Upper lobe of left lung (tissue), 6 donors: Measurements from ENCODE around the gene GUCA1C. TPM values are rescaled to one million over a fixed set of nuclear protein-coding genes. Genes with fewer than 3 reads are reported as not detected.
A peak's percentile ranks its signal among the peaks of the same experiment; 100 is the strongest.

ENCODE experiments used
- ATAC-seq, 2 donors: fragments of 200-7000 bp; cut with Tn5 transposase; one replicate each; pipeline ENCODE4 v1.9.1; 2022; ENCODE audit warnings: mild to moderate bottlenecking in 2 of 2, moderate library complexity in 2 of 2; ENCODE audit not compliant: low FRiP score in 2 of 2
- DNase-seq, 2 donors: peaks; one replicate each; pipeline ENCODE4 v3.0.0-alpha.2; 2019 to 2020
- H3K27ac ChIP-seq, 4 donors: fragments of 200-600 bp; sonication (generic); one replicate each; pipeline ENCODE4 v1.5.1; 2016 to 2019
- H3K27me3 ChIP-seq, 4 donors: fragments of 200-600 bp; sonication (generic); one replicate each; pipeline ENCODE4 v1.5.1; 2017 to 2019
- H3K36me3 ChIP-seq, 4 donors: fragments of 200-600 bp; sonication (generic); one replicate each; pipeline ENCODE4 v1.5.1; 2016 to 2019
- H3K4me1 ChIP-seq, 4 donors: fragments of 200-600 bp; sonication (generic); one replicate each; pipeline ENCODE4 v1.5.1; 2018 to 2019
- H3K4me3 ChIP-seq, 4 donors: fragments of 200-600 bp; sonication (generic); one replicate each; pipeline ENCODE4 v1.5.1; 2017 to 2019; ENCODE audit warnings: mild to moderate bottlenecking in 2 of 4, moderate library complexity in 1 of 4
- H3K9me3 ChIP-seq, 4 donors: fragments of 200-600 bp; sonication (generic); one replicate each; pipeline ENCODE4 v1.5.1; 2018 to 2019
- EP300 ChIP-seq, 4 donors: sonication (generic); formaldehyde crosslinking; IDR thresholded peaks; one replicate each; pipeline ENCODE4 v1.5.1; 2017; ENCODE audit warnings: antibody characterized with exemption in 4 of 4, control low read depth in 2 of 4
- POLR2A ChIP-seq, 4 donors: fragments of 450-650 bp; IDR thresholded peaks; one replicate each; pipeline ENCODE4 v1.5.1; 2016 to 2017; ENCODE audit warnings: antibody characterized with exemption in 4 of 4, mild to moderate bottlenecking in 2 of 4
- POLR2AphosphoS5 ChIP-seq, 2 donors: sonication (generic); formaldehyde crosslinking; IDR thresholded peaks; one replicate each; pipeline ENCODE4 v1.5.1; 2017; ENCODE audit warnings: antibody characterized with exemption in 2 of 2
- WGBS, 2 donors: methylation state at CpG; one replicate each; pipeline ENCODE4 v1.1.5; 2017 to 2018; 5-methylcytosine and 5-hydroxymethylcytosine counted together
- total RNA-seq, 6 donors: library from RNA; depleted of rRNA in 4 of 6; stranded (reverse); fragments of >200 nt in 4 of 6; gene quantifications; one replicate each; pipeline versions ENCODE4 v1.1.0 to v1.2.1, GENCODE V29; 2016 to 2021
- TF ChIP-seq, protein P1 (sequence below), 6 experiments: fragments of 450-650 bp in 4 of 6; fragments of 200-600 bp in 2 of 6; sonication (generic) in 2 of 6; IDR thresholded peaks; one replicate each; pipeline ENCODE4 v1.5.1; 2016 to 2019; ENCODE audit warnings: antibody characterized with exemption in 6 of 6
- donor health status: DM: no; HTN: no; CAD: no; lungs with moderate emphysema.
- donor health status: DM: no; HTN: yes; CAD: no; lungs with severe emphysema.

Gene GUCA1C
- total RNA-seq, 6 donors from 2014 or later = not detected

DNA sequence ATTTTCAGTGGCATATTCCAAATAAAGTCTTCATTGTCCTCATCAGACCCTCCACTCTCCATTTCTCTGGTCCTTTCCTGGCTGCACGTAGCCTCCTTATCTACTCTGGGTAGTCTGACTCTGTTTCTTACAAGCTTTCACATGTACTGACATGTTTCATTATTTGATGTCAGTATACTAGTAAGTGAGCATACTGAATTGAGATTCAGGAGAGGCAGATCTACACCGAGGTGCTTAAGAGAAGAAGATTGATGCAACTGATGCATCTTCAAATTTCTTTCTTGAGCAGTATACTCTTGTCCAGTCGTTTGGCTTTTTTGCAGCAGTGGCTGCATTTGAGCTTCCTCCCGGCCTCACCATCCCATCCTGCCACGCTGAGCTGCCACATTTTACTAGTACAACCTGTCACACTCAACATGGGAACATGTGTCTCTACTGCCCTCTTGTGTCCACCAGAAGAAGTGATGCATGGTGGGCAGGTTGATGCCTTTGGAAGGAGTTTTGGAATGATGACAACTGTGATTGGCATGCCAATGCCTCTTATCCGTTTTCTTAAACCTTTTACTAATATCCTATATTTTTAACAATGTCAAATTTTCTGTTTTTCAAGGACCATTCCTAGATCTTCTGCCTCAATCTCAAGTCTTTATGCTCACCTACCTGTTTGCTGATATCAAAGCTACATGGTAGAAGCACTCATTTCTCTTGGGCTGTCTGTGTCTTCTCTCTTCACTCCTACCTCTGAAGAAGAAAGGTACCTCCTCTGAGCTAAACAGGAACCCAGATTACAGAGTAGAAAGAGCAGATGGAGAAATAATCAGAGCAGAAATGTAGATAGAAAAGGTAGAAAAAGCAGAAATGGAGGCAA, 38.7 kb downstream of the GUCA1C start:
- ATAC-seq (peak; percentile 69 to 79), DNase-seq (peak in 1 of 2 donors; percentile 41)
- no peak for TF ChIP-seq EP300 (IDR thresholded peaks at IDR 0.05)
- TF ChIP-seq, protein P1, sequence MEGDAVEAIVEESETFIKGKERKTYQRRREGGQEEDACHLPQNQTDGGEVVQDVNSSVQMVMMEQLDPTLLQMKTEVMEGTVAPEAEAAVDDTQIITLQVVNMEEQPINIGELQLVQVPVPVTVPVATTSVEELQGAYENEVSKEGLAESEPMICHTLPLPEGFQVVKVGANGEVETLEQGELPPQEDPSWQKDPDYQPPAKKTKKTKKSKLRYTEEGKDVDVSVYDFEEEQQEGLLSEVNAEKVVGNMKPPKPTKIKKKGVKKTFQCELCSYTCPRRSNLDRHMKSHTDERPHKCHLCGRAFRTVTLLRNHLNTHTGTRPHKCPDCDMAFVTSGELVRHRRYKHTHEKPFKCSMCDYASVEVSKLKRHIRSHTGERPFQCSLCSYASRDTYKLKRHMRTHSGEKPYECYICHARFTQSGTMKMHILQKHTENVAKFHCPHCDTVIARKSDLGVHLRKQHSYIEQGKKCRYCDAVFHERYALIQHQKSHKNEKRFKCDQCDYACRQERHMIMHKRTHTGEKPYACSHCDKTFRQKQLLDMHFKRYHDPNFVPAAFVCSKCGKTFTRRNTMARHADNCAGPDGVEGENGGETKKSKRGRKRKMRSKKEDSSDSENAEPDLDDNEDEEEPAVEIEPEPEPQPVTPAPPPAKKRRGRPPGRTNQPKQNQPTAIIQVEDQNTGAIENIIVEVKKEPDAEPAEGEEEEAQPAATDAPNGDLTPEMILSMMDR (IDR thresholded peaks at IDR 0.05) = peak; percentile 29 to 73 (median 70)
- TF ChIP-seq POLR2A (IDR thresholded peaks at IDR 0.05) = no peak
- TF ChIP-seq POLR2AphosphoS5 (IDR thresholded peaks at IDR 0.05) = no peak
- Histone ChIP-seq H3K4me3 (no peak overlapping the region), H3K36me3 (no peaks in the 10 kb centered on the region), H3K27me3 (no peaks in the 10 kb centered on the region), H3K9me3 (no peaks in the 10 kb centered on the region), H3K27ac (no peak overlapping the region), H3K4me1 (peaks cover 0 to 9% (median 0%) of the 10 kb centered on the region in 4 donors)
- 26 to 29% methylated on average over 6 of the region's 6 CpGs for WGBS, 2 donors

DNA sequence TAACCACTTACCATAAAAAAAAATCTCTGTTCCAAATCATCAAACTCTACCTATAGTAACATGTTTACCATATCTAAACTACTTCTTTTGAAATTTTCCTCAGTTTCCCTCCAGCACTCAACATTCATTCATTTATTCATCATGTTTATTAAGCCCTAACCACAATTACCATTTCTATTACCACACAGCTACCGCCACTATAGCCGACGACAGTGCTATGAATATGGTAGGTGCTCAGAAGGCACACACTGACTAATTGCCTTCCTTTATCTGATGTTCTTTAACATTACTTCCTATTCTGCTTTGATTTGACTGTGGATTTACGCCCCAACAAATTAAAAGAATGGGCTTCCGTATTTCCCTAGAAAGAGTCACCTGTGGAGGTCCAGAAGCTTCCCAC, 43.9 kb downstream of the GUCA1C start:
- Histone ChIP-seq H3K4me1 (no peaks in the 10 kb centered on the region), H3K9me3 (no peaks in the 10 kb centered on the region), H3K27ac (no peak overlapping the region), H3K27me3 (no peaks in the 10 kb centered on the region), H3K4me3 (no peak overlapping the region), H3K36me3 (no peaks in the 10 kb centered on the region)
- TF ChIP-seq, protein P1 (IDR thresholded peaks at IDR 0.05) = no peak
- no peak for TF ChIP-seq POLR2A (IDR thresholded peaks at IDR 0.05)
- TF ChIP-seq EP300 (IDR thresholded peaks at IDR 0.05) = no peak
- TF ChIP-seq POLR2AphosphoS5 (IDR thresholded peaks at IDR 0.05) = no peak
- 86 to 91% methylated on average over 5 of the region's 5 CpGs for WGBS, 2 donors
- no peak for ATAC-seq
- no peak for DNase-seq

DNA sequence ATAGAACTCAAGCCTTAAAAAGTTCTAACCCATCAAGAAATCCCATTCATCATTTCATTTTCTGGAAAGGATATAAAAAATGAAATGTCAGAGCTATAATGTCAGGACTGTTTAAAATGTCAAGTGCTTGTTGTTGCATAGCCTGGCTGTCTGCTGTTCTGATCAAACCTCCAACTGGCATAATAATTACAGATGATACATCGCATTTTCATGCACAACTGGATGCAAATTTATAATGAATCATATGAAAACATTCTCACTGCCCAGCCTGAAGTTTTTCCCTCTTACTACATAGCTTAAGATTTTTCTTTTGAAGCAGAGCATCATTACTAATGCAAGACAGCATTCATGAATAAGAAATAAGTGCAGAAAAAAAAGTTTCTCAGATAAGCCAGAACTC, 46.5 kb downstream of the GUCA1C start:
- no peaks in the 10 kb centered on the region for H3K27me3 ChIP-seq
- H3K36me3 ChIP-seq = no peaks in the 10 kb centered on the region
- no peak overlapping the region for H3K4me3 ChIP-seq
- H3K4me1 ChIP-seq = no peaks in the 10 kb centered on the region
- H3K27ac ChIP-seq = no peak overlapping the region
- TF ChIP-seq POLR2A (IDR thresholded peaks at IDR 0.05) = no peak
- TF ChIP-seq, protein P1 (IDR thresholded peaks at IDR 0.05) = no peak
- TF ChIP-seq POLR2AphosphoS5 (IDR thresholded peaks at IDR 0.05) = no peak
- no peak for TF ChIP-seq EP300 (IDR thresholded peaks at IDR 0.05)
- H3K9me3 ChIP-seq = no peaks in the 10 kb centered on the region
- DNase-seq (no peak), ATAC-seq (no peak)
- WGBS, 2 donors = 85 to 86% methylated on average over 1 of the region's 1 CpG

DNA sequence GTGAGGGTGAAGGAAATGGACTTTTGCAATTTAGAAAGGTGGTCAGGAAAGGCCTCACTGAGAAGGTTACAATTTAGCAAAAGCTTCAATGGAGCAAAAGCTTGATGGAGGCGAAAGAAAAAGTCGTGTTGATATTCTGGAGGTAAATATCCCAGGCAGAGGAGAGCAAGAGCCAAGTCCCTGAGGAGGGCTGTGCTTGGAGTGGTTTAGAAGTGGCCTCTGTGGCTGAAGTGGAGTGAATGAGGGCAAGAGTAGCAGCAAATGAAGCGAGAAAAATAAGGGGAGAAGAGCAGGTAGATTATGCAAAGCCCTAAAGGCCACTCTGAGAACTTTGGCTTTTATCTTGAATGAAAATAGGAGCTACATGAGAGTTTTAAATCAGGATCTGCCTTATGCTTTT, 54.1 kb downstream of the GUCA1C start:
- H3K36me3 ChIP-seq = no peaks in the 10 kb centered on the region
- no peaks in the 10 kb centered on the region for H3K9me3 ChIP-seq
- H3K27me3 ChIP-seq = no peaks in the 10 kb centered on the region
- ATAC-seq (no peak), DNase-seq (peak in 1 of 2 donors; percentile 42)
- 50 to 59% methylated on average over 3 of the region's 3 CpGs for WGBS, 2 donors
- H3K27ac ChIP-seq = no peak overlapping the region
- no peaks in the 10 kb centered on the region for H3K4me1 ChIP-seq
- no peak overlapping the region for H3K4me3 ChIP-seq
- TF ChIP-seq POLR2AphosphoS5 (IDR thresholded peaks at IDR 0.05) (no peak), EP300 (IDR thresholded peaks at IDR 0.05) (no peak)
- TF ChIP-seq, protein P1 (IDR thresholded peaks at IDR 0.05) = no peak

DNA sequence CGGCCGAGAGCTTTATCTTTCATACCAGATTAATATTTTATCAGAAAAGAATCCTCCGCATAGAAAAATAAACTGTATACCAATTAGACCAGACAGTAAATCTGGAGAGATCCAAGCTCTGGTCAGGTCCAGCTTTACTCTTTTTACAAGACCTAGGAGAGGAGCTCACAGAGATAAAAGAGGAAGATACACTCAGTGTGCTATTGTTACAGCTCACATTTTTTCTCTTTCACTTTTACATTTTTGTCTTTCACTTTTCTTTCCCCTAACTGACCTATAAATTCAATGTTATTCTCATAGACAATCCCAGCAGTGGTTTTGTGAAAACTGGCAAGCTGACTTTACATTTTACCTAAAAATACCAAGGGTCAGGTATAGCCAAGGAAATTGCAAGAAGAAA, 55.8 kb downstream of the GUCA1C start:
- Histone ChIP-seq H3K4me1 (no peaks in the 10 kb centered on the region), H3K36me3 (no peaks in the 10 kb centered on the region), H3K27me3 (no peaks in the 10 kb centered on the region), H3K9me3 (no peaks in the 10 kb centered on the region), H3K4me3 (no peak overlapping the region), H3K27ac (no peak overlapping the region)
- TF ChIP-seq POLR2AphosphoS5 (IDR thresholded peaks at IDR 0.05) (no peak), POLR2A (IDR thresholded peaks at IDR 0.05) (no peak), EP300 (IDR thresholded peaks at IDR 0.05) (no peak)
- TF ChIP-seq, protein P1 (IDR thresholded peaks at IDR 0.05) = no peak
- 89 to 100% methylated on average over 3 of the region's 3 CpGs for WGBS, 2 donors
- ATAC-seq (no peak), DNase-seq (no peak)
